Measurements from ENCODE around the gene SCT.

SCT gene

DNA sequence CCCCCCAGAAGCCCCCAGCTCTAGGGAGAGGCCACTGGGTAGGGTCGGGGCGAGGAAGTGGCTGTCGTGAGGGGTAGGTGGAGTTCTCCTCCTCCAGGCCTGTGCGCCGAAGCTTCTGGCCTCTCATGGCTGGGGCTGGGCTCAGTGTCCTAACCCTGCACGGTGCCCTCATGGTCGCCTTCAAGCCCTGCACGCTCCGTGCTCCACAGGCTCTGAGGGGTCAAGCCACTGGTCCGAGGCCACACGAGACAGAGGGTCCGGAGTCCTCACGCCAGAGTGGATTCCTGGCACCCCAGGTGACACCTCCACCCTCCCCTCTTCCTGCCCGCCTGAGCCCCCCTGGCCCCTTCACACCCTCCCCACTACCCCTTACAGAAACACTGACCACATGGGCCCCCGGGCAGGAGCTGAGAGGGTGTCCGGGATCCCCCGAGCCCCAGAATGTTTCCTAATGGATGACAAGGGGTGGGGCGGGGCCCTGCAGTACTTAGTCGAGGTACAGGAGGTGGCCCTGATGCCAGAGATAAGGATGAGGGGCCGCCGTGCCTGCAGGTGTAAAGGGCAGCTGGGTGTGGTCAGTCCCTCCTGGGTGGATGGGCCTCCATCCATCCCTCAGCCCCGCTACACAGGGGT, 1.2 kb downstream of the SCT start:
- Histone ChIP-seq H3K9me3 (ENCODE audit: insufficient read depth, low read length) (no peaks in the 10 kb centered on the region), H3K9ac (ENCODE audit: insufficient read length, low read depth) (no peak overlapping the region)
- TF ChIP-seq YY1 (IDR thresholded peaks at IDR 0.05; ENCODE audit: insufficient read depth, insufficient read length) (no peak), SUZ12 (IDR thresholded peaks at IDR 0.05; ENCODE audit: extremely low read depth, insufficient read depth, insufficient read length) (no peak), ZNF274 (IDR thresholded peaks at IDR 0.05; ENCODE audit: low read depth, low read length) (no peak)

GRCh38 chr11:624705-625635, 2.0 kb downstream of the SCT start, which contains the start of gene CDHR5:
CDHR5 (minus strand) TSS chr11:624955; CDS start chr11:624902, 53 bp downstream.
- TF ChIP-seq YY1 (IDR thresholded peaks at IDR 0.05; ENCODE audit: insufficient read depth, insufficient read length) = no peak
- TF ChIP-seq SUZ12 (IDR thresholded peaks at IDR 0.05; ENCODE audit: extremely low read depth, insufficient read depth, insufficient read length) = no peak
- TF ChIP-seq ZNF274 (IDR thresholded peaks at IDR 0.05; ENCODE audit: low read depth, low read length) = no peak
- Histone ChIP-seq H3K27me3 (ENCODE audit: insufficient read depth, insufficient read length) (no peaks in the 10 kb centered on the region), H3K4me1 (ENCODE audit: insufficient read depth, insufficient read length) (peaks cover 14% of the 10 kb centered on the region), H3K9me3 (ENCODE audit: insufficient read depth, low read length) (no peaks in the 10 kb centered on the region), H3K4me3 (ENCODE audit: insufficient read length, low read depth) (no peak within 1 kb of the TSS), H3K9ac (ENCODE audit: insufficient read length, low read depth) (peak within 1 kb of the TSS; percentile 4), H3K36me3 (ENCODE audit: insufficient read depth, insufficient read length, low read length) (peaks cover 49% of the 10 kb centered on the region)
- DNase-seq (ENCODE audit: low read depth, low spot score) = no peak

More for the DNA sequence above, 1.2 kb downstream of the SCT start:
- no peak overlapping the region for H3K4me3 ChIP-seq (ENCODE audit: insufficient read length, low read depth)
- H3K4me1 ChIP-seq (ENCODE audit: insufficient read depth, insufficient read length) = peaks cover 14% of the 10 kb centered on the region
- H3K27me3 ChIP-seq (ENCODE audit: insufficient read depth, insufficient read length) = no peaks in the 10 kb centered on the region
- DNase-seq (ENCODE audit: low read depth, low spot score) = no peak
- peaks cover 46% of the 10 kb centered on the region for H3K36me3 ChIP-seq (ENCODE audit: insufficient read depth, insufficient read length, low read length)

- peaks cover 16% of the 10 kb centered on the region for H3K4me1 ChIP-seq (ENCODE audit: insufficient read depth, insufficient read length)
- no peaks in the 10 kb centered on the region for H3K27me3 ChIP-seq (ENCODE audit: insufficient read depth, insufficient read length)
- no peak for DNase-seq (ENCODE audit: low read depth, low spot score)
- H3K4me3 ChIP-seq (ENCODE audit: insufficient read length, low read depth) = no peak overlapping the region
- H3K9ac ChIP-seq (ENCODE audit: insufficient read length, low read depth) = peak overlapping the region; percentile 4
- H3K36me3 ChIP-seq (ENCODE audit: insufficient read depth, insufficient read length, low read length) = peaks cover 52% of the 10 kb centered on the region
- H3K9me3 ChIP-seq (ENCODE audit: insufficient read depth, low read length) = no peaks in the 10 kb centered on the region
- TF ChIP-seq YY1 (IDR thresholded peaks at IDR 0.05; ENCODE audit: insufficient read depth, insufficient read length) (no peak), SUZ12 (IDR thresholded peaks at IDR 0.05; ENCODE audit: extremely low read depth, insufficient read depth, insufficient read length) (no peak), ZNF274 (IDR thresholded peaks at IDR 0.05; ENCODE audit: low read depth, low read length) (no peak)
Measured at GRCh38 chr11:623999-624704, 2.8 kb downstream of the SCT start.

DNA sequence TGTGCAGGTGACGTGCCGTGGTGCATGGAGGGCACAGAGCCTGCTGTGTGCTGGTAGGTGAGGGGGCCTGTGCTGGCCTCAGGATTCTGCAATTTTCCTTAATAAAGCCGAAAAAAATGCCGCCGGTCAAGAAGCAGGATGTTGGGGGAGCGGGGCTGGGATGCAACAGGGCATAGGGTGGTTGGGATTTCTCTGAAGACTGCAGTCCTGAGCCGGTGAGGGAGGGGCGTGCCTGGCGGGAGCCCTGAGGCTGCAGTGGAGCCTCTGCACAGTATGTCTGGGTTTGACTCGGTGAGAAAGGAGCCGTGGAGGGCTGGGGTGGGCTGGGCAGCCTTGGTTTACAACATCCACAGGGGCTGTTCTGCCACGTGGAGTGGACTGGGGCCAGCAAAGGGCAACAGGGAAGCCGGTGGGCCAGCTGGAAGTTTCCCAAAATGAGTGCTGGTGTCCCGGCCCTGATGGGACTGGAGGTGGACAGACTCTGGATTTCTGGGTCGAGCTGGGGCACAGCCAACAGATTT, 3.6 kb downstream of the SCT start:
- Histone ChIP-seq H3K9ac (ENCODE audit: insufficient read length, low read depth) (no peak overlapping the region), H3K4me3 (ENCODE audit: insufficient read length, low read depth) (no peak overlapping the region), H3K36me3 (ENCODE audit: insufficient read depth, insufficient read length, low read length) (peaks cover 57% of the 10 kb centered on the region), H3K4me1 (ENCODE audit: insufficient read depth, insufficient read length) (peaks cover 17% of the 10 kb centered on the region), H3K9me3 (ENCODE audit: insufficient read depth, low read length) (no peaks in the 10 kb centered on the region), H3K27me3 (ENCODE audit: insufficient read depth, insufficient read length) (no peaks in the 10 kb centered on the region)
- TF ChIP-seq SUZ12 (IDR thresholded peaks at IDR 0.05; ENCODE audit: extremely low read depth, insufficient read depth, insufficient read length) (no peak), YY1 (IDR thresholded peaks at IDR 0.05; ENCODE audit: insufficient read depth, insufficient read length) (no peak), ZNF274 (IDR thresholded peaks at IDR 0.05; ENCODE audit: low read depth, low read length) (no peak)
- no peak for DNase-seq (ENCODE audit: low read depth, low spot score)

DNA sequence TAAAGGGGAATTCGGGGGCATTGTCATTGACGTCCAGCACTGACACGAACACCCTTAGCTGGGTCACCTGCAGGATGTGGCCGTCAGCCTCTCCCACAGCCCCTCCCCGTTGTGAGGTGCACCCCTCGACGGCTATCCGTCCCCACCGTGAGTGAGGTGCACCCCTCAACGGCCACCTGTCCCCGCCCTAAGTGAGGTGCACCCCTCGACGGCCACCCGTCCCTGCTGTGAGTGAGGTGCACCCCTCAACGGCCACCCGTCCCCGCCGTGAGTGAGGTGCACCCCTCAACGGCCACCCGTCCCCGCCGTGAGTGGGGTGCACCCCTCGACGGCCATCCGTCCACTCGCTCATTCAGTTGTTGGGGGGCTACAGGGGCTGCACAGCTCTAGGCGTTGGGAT, 5.1 kb downstream of the SCT start:
- H3K27me3 ChIP-seq (ENCODE audit: insufficient read depth, insufficient read length) = no peaks in the 10 kb centered on the region
- no peak for DNase-seq (ENCODE audit: low read depth, low spot score)
- TF ChIP-seq SUZ12 (IDR thresholded peaks at IDR 0.05; ENCODE audit: extremely low read depth, insufficient read depth, insufficient read length) (no peak), ZNF274 (IDR thresholded peaks at IDR 0.05; ENCODE audit: low read depth, low read length) (no peak), YY1 (IDR thresholded peaks at IDR 0.05; ENCODE audit: insufficient read depth, insufficient read length) (no peak)

GRCh38 chr11:620935-621814, 5.8 kb downstream of the SCT start:
- Histone ChIP-seq H3K9me3 (ENCODE audit: insufficient read depth, low read length) (no peaks in the 10 kb centered on the region), H3K4me1 (ENCODE audit: insufficient read depth, insufficient read length) (peaks cover 18% of the 10 kb centered on the region), H3K36me3 (ENCODE audit: insufficient read depth, insufficient read length, low read length) (peaks cover 72% of the 10 kb centered on the region), H3K27me3 (ENCODE audit: insufficient read depth, insufficient read length) (no peaks in the 10 kb centered on the region), H3K4me3 (ENCODE audit: insufficient read length, low read depth) (no peak overlapping the region), H3K9ac (ENCODE audit: insufficient read length, low read depth) (no peak overlapping the region)
- no peak for DNase-seq (ENCODE audit: low read depth, low spot score)
- TF ChIP-seq SUZ12 (IDR thresholded peaks at IDR 0.05; ENCODE audit: extremely low read depth, insufficient read depth, insufficient read length) (no peak), YY1 (IDR thresholded peaks at IDR 0.05; ENCODE audit: insufficient read depth, insufficient read length) (no peak), ZNF274 (IDR thresholded peaks at IDR 0.05; ENCODE audit: low read depth, low read length) (no peak)

More for the DNA sequence above, 5.1 kb downstream of the SCT start:
- Histone ChIP-seq H3K4me3 (ENCODE audit: insufficient read length, low read depth) (no peak overlapping the region), H3K36me3 (ENCODE audit: insufficient read depth, insufficient read length, low read length) (peaks cover 67% of the 10 kb centered on the region), H3K9me3 (ENCODE audit: insufficient read depth, low read length) (no peaks in the 10 kb centered on the region), H3K4me1 (ENCODE audit: insufficient read depth, insufficient read length) (peaks cover 15% of the 10 kb centered on the region), H3K9ac (ENCODE audit: insufficient read length, low read depth) (no peak overlapping the region)

Data from NT2/D1 (cell line).